ENCODE results near the gene GNMT.
A peak's percentile ranks its signal among the peaks of the same experiment; 100 is the strongest.
"Not testable (repeated sequence)": the region's sequence is repeated elsewhere in the genome, so short reads cannot be mapped to it uniquely, and the experiment has no call there.

Gene GNMT

DNA sequence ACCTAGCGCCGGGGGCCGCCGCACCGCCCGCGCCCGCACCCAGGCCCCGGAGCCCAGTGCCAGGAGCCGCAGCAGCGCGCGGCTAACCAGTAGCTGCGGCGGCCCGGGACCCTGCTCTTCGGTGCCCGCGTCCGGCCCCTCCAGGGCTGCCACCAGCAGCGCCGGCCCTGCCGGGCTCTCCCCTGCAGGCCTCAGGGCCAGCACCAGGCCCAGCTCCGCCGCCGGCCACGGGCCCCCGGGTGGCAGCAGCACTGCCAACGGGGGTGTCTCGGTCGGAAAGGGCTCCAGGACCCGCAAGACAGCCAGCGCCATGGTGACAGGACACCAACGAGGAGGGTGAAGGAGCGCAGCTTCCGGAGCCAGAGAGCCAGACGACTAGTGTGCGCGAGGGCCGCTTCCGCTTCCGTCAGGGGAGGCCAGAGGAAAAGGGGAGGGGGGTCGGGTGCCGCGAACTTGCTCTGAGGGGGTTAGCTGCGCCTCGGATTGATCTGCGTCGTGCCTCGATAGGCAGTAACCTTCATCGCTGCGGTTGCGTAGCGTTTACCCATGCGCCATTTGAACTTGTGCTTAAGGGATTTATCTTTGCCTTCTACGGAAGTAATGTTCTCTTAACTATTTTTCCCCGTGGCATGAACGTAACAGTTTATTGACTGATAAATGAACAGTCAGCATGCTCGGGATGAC lies 18.4 kb downstream of the GNMT start, which contains the start of gene PEX6:
Gene PEX6, minus strand, starts transcription at position 343 of the 684 bp plus-strand sequence. Its CDS starts 31 bp downstream, at position 312.
- DNase-seq = peak; percentile 83 to 96 (median 92)

DNA sequence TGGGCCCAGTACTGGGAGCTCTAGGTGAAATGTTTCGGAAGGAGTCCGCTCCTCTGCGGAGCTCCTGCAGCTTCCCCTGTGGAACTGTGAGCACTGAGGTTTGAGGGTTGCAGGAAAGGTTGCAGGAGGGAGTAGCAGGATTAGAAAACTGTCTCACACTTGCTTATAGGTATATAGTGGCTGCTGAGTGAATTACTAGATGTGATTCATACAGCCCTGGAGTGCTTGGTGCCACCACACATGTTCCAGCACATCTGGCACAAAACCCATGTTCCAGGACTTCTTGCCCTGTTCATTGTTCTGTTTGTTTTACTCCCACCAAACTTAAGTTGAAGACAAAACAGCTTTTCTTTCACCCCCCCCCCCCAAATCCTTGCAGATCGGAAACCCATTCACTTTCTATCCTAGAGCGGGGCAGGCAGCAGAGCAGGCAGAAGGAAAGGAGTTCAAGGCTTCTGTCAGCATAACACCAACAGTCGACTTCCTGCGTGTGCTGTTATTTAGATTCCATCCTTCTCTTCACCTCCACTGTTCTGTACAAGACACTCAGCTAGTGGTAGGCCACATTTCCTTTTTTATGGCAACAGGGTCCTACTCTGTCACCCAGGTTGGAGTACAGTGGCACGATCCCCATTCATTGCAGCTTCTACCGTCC lies 19.1 kb downstream of the GNMT start:
- no peak for DNase-seq

DNA sequence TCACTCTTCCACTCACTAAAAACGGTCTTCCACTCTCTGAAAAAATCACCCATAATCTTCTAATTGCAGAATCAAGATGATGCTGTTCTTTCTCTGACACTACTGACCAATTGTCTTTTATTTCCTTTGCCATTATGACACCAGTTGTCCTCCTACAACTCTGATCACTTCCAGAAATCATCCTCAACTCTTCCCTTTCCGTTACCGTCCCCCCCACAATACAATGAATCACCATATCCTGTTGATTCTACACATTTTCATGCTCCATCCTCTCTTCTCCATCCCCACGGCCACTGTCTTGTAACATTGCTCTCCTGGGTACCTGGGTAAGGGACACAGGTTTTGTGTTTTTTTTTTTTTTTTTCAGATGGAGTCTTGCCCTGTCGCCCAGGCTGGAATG lies 21.3 kb downstream of the GNMT start:
- DNase-seq = peak in 1 of 4 experiments; percentile 15

DNA sequence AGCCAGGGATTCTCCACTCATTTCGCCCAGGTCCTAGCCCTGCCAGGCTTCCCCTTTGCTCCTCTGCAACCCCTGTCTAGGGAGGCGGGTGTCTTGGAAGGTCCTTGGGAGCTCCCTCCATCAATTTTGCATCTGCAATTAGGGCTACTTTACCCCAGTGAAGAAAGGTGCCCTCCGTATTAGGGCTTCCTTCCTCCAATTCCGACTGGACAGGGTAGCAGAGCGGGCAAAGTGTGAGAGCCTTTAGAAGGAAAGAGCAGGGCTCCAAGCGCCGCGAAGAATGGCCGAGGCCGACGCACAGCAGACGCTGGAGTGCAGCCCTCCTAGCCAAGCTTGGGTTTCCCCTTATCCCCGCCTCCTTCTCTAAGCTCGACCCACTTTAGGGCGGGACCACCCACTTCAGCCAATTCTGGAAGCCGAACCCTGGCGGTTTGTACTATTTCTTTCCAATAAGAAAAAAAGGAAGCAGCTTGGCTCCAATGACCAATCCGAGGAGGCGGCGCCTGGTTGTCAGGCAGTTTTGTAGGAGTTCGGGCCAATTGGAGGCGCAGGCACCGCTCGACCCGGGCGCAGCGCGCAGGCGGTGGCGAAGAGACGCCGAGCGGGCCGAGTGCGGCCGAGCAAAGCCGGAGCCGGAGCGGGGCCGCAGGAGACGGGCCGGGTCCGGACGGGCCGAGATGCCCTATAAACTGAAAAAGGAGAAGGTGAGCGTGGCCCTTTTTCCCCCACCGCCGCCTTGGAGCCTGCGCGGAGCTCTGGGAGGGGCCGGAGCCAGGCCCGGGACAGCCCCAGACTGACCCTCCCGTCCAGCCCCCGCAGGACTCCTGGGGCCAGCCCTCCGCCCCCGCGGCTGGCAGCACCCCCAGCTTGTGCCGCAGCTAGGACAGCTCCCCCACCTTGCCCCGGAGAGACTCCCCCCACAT lies 23.7 kb downstream of the GNMT start, which contains the start of gene PPP2R5D:
Gene PPP2R5D, plus strand, starts transcription at position 570 of the 923 bp plus-strand sequence. Its CDS starts 108 bp downstream, at position 678.
- DNase-seq = peak; percentile 97 to 99 (median 98)

DNA sequence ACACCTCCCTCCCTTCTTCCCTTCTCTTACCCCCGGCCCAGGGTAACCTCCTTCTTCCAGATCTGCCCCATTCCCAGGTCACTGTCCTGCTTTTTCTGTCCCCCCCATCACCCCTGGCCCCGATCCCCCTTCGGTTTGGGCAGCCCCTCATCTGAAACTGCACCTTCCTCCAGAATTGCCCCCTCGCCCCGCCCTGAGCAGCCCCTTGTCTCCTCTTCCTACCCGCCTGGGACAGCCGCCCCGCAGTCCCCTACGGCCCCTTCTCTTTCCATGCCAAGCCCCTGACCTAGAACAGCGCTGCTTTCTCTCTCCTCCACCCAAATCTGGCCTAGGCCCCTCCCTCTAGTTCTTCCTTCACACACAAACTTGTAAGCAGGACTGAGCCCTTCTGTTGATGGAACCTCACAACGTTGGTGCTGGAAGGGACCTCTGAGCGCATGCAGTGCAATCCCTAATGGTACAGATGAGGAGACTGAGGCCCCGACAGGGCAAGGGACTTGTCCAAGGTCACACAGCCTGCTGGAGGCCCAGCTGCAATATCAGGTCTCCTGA lies 24.4 kb downstream of the GNMT start:
- DNase-seq = peak in 1 of 4 experiments; percentile 29

DNA sequence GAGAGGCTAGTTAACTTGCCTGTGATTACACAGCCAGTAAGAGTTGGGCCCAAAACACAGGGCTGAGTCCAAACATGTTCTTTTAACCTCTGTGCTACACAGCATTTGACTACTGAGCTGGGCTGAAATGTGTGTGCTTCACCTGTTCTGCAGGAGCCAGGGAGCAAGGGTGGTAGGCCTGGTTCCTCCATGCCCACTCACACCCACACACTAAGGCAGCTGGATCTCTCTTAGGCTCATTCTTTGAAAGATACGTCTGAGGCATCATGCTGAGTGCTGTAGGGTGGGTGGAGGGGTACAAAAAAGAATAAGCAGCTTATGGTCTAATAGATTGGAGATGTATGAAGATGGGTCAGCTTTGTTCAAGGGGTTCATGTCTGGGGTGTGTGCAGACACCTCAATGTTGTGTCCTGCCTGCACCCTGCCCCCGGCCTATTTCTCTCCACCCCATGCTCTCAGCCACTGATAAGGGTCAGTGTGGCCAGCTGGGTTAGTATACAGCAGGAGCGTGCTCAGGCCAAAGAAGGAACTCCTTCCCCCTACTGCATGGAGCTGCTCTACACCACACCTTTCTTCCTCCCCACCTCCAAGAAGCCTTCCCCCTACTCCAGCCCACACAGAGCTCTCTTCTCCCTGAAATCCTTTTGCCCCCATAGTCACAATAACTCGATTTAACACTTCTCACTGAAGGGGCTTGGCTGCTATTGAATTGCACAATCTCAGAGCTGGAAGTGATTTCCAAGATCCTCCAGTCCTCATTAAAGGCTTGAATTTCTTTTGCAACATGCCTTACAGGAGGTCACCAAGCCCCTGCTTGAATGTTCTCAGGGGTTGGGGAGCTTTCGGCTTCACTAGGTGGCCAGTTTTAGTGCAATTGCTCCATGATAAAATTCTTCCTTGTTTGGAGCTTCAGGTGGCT lies 27.2 kb downstream of the GNMT start:
- no peak for DNase-seq

DNA sequence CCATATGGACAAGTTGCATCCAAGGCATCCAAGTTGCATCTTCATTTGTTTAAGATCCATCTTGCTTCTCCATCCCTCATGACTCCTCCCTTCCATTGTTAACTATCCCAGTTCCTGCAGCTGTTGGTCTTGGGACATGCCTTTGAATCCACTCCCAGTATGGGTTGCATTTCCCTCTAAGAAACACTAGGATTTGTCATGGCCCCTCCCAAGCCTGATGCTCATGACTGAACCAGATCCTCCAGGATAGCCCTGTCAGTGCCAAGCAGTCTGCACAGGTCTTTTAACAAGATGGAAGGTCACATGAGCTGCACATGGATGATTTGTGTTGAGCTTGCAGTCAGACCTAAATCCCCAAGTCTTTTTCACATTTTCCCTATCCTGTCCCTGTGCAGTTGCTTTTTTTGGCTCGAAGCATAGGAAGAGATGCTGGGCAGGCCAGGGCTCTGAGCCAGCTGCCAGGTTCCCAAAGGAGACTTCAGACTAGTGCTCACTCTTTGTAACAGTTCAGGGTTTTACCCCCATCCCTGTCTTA lies 28.0 kb downstream of the GNMT start:
- no peak for DNase-seq

DNA sequence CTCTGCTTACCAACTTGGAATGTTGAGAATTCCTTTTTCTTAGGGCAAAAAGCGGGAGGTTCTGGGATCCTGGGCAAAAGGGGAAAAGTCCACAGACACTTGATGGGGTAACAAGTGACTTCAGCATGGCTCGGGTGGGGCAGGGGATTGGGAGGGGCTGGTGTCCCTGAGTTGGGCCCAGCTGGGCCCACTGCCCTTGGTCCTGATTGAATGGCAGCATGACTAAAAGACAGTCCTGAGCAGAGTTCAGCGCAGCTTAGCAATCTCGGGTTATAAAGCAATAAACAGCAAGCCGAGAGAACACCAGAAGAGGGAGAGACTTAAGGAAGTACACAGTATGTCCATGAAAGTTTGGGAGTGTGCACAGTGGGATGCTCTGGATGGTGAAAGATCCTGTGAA lies 29.4 kb downstream of the GNMT start:
- DNase-seq = no peak

DNA sequence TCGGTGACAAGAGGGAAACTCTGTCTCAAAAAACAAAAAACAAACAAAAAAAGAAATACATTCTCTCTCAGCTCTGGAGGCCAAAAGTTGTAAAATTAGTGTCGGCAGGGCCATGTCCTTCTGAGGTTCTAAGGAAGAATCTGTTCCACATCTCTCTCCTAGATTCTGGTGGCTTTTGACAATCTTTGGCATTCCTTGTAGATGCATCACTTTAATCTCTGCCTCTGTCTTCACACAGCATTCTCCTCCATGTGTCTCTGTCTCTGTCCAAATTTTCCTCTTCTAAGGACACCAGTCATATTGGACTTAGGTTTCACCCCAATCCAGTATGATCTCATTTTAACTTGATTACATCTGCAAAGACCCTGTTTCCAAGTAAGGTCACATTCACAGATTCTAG lies 32.9 kb downstream of the GNMT start:
- no peak for DNase-seq

DNA sequence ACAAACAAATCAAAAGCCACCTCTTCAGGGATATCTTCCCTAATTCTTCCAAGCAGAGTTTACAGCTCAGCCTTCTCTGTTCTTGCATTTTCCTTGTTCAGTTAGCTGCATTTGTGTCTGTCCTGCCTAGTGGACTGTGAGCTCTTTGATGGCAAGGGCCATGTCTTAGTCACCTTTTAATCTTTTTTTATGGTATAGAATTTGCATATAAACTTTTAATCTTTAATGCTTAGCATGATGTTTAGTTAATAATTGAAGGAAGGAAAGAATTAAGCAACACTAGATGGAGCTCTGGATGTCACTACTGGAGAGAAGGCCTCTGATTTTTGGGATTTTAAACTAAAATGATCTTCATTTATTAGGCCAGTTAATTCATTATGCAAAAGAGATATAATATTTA lies 36.0 kb downstream of the GNMT start:
- DNase-seq = no peak

DNA sequence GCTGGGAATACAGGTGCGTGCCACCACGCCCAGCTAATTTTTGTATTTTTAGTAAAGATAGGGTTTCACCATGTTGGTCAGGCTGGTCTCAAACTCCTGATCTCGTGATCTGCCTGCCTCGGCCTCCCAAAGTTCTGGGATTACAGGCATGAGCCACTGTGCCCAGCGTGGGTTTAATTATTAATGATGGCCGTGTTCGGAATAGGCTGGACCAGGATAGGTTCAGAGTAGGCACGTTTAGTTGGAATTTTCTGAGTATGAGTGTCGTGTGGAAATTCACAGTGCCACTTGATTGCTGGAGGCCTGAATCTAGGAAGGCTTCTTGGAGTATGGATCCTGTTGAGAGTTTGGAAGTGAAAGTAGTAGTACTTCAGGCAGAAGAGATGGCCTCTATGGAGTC lies 37.7 kb downstream of the GNMT start:
- not testable (repeated sequence) for DNase-seq

DNA sequence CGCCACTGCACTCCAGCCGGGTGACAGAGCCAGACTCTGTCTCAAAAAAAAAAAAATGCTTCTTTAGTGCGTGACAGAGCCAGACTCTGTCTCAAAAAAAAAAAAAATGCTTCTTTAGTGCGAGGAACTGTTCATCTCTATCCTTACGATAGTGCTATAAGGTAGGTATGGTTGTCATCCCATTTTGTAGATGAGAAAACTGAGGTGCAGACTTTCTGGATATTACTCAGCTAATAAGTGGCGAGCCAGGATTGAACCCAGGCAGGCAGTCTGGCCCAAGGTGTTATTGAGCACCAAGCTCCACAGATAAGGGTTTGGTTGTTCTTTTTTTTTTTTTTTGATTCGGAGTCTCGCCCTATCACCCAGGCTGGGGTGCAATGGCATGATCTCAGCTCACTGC lies 41.3 kb downstream of the GNMT start:
- DNase-seq = no peak

DNA sequence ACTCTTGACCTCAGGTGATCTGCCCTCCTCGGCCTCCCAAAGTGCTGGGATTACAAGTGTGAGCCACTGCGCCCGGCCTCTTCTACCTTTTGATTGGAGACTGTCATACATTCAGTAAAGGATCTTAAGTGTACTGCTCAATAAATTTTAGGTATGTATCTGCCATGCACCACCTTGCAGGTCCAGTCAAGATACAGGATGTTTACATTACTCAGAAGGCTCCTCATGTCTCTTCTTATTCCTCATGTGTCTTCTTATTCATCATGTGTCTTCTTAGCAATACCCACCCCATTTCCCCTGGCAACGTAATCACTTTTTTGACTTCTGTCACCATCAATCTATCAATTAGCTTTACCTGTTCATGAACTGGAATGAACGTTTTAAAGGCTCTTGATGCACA lies 45.3 kb downstream of the GNMT start:
- DNase-seq = no peak

DNA sequence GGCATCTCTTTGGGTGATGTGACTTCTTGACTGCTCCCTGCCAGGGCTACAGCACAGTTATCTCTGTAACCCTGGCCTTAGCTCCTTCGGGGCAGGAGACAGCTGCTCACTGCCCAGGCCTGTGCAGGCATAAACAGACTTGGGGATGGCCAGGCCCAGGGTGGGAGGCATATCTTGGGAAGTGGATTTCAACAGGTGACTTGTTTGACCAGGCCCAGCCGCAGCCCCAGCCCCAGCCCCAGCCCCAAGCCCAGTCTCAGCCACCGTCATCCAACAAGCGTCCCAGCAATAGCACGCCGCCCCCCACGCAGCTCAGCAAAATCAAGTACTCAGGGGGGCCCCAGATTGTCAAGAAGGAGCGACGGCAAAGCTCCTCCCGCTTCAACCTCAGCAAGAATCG lies 45.7 kb downstream of the GNMT start:
- no peak for DNase-seq

DNA sequence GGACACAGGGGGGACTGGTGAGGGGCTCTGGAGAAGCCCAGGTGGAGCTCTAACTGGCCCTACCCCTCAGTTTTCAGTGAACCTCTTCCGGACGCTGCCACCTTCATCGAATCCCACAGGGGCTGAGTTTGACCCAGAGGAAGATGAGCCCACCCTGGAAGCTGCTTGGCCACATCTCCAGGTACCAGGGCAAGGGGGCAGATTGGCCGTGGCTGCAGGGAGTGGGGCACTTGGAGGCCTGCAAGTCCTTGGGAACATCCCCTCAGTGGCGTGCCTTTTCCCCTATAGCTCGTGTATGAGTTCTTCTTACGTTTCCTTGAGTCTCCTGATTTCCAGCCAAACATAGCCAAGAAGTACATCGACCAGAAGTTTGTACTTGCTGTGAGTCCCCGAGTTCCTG lies 46.6 kb downstream of the GNMT start:
- no peak for DNase-seq

DNA sequence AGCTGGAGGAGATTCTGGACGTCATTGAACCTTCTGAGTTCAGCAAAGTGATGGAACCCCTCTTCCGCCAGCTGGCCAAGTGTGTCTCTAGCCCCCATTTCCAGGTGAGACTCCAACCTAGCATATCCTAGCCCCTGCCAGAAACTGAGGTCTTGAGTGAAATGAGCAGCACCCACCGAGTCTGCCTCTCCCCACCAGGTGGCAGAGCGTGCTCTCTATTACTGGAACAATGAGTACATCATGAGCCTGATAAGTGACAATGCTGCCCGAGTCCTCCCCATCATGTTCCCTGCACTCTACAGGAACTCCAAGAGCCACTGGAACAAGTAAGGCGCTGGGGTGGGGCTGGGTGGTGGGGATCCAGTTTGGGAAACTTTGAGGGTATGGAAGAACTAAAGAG lies 48.6 kb downstream of the GNMT start:
- peak; percentile 14 to 54 (median 44) for DNase-seq

DNA sequence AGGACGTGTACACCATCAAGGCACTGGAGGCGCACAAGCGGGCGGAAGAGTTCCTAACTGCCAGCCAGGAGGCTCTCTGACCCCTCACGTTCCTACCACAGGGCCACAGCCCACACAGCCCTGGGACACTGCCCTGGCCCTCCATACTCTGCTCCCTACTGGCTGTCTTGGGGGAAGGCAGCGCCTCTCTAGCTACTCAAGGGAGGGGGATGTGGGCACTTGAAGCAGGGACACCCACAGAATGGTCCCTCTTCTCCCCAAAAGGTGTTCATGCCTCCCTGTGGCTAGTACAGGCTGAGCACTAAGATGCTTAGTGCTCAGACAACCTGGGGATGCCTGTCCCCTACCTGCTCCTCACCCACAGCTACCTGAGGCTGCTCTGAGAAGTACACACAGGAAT lies 50.7 kb downstream of the GNMT start:
- DNase-seq = no peak

DNA sequence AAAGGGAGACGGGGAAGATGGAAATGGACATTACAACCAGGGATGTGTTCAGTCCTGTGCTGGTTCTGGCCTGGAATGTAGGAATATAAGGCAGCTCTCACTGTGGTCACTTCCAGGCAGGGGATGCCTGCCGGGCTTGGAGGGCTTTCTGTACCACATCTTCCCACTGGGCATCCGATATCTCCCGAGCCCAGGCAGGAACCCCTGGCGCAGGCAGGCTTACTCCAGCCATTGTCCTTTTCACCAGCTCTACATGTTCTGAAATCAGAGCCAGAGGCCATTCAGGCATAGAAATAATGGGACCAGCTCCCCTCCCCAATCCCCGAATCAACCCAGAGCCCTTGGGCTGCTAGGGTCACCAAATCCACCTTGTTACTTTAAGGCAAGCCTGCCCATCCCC lies 51.8 kb downstream of the GNMT start:
- no peak for DNase-seq

DNA sequence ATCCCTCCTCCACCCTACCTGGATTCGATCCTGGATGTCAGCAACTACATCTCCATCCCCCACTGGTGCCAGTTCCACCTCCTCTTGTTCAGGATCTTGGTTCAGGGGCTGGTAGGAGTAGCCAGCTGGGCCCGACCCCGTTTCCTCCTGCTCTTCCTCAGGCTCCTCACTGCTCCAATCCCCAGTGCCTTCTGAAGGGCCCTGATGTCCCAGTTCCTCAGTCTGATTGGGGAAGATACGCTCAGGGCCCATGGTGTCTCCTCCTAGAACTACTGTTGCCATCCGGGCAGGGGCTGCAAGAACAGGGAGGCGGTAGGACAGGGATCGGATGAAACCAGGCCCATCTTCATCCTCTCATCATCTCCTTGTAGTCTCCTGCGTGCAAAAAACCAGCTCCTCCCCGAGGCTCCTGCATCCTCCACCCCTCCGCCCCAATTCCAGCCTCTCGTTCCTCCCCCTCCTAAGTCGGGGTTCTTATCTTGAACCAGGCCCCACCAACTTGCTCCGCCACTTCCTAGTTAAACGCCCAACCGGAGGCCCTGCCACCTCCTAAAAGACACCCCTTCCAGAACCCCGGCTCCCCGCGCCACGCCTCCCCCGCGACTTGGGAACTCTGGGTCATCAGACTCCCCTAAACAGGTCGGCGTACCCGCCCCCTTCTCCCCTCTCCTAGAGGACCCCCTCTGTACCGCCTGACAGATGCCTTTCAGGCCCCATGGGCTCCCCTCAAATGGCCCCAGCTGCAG lies 52.7 kb downstream of the GNMT start:
- peak; percentile 35 to 57 (median 51) for DNase-seq
